Superior temporal gyrus (tissue), 1 donor: ENCODE measurements around the gene PKP2.

Source experiments
- DNase-seq: peaks from one replicate; pipeline ENCODE4 v3.0.0-alpha.2; 2016; ENCODE audit errors: extremely low spot score

PKP2 gene

GRCh38 chr12:32755051-32755653 lies 141.4 kb downstream of the PKP2 start:
- DNase-seq, result no peak

- DNase-seq, result no peak
Measured at GRCh38 chr12:32754111-32754510, 142.5 kb downstream of the PKP2 start.

GRCh38 chr12:32753605-32754004 lies 143.0 kb downstream of the PKP2 start:
- DNase-seq, result no peak

GRCh38 chr12:32743264-32743663 lies 153.3 kb downstream of the PKP2 start:
- no peak for DNase-seq

- DNase-seq, result no peak
Measured at GRCh38 chr12:32742133-32742532, 154.4 kb downstream of the PKP2 start.
